PC-9 (cell line): ENCODE data around the gene TAS2R42. TPM values are rescaled to one million over a fixed set of nuclear protein-coding genes. Genes with fewer than 3 reads are reported as not detected.

ENCODE experiments used
- BruUV-seq: library from RNA; stranded (reverse); fragments of 400-500 nt; replicated peaks from 2 replicates; lab custom pipeline; 2021; lab: Mats Ljungman, UMichigan
- CTCF ChIA-PET: fragments of 300-600 bp; sonication (Branson Sonifier 250); formaldehyde crosslinking; loops from one replicate; lab custom pipeline; 2022; ENCODE audit warnings: antibody characterized with exemption; lab: Charles Lee
- POLR2A ChIA-PET: fragments of 300-600 bp; sonication (Branson Sonifier 250); formaldehyde crosslinking; loops from one replicate; lab custom pipeline; 2022; ENCODE audit warnings: antibody characterized with exemption; ENCODE audit not compliant: unreplicated experiment; lab: Charles Lee
- DNase-seq, 2 experiments: peaks; one replicate each; pipeline versions ENCODE4 v3.0.0 to v3.0.0-alpha.2; 2015 to 2022; ENCODE audit warnings: mixed read lengths in 1 of 2
- H2AFZ ChIP-seq: fragments of 200-600 bp; sonication (generic); 2 replicates; pipeline ENCODE4 v1.8.1; 2017; ENCODE audit warnings: antibody characterized with exemption
- H3F3A ChIP-seq: fragments of 200-600 bp; sonication (generic); 2 replicates; pipeline ENCODE4 v1.8.1; 2017; ENCODE audit warnings: antibody characterized with exemption, mild to moderate bottlenecking, low read depth; ENCODE audit not compliant: insufficient read depth
- H3K27ac ChIP-seq: fragments of 200-600 bp; sonication (generic); 2 replicates; pipeline ENCODE4 v1.6.1; 2016; ENCODE audit warnings: mixed run types
- H3K27me3 ChIP-seq: fragments of 200-600 bp; sonication (generic); 2 replicates; pipeline ENCODE4 v1.6.1; 2016; ENCODE audit warnings: low read depth, mixed run types; ENCODE audit not compliant: insufficient read depth
- H3K36me3 ChIP-seq: fragments of 200-600 bp; sonication (generic); 2 replicates; pipeline ENCODE4 v1.6.1; 2016; ENCODE audit warnings: low read depth, mixed run types
- H3K4me1 ChIP-seq: fragments of 200-600 bp; sonication (generic); replicated peaks from 2 replicates; pipeline ENCODE4 v1.6.1; 2016; ENCODE audit warnings: mixed run types; ENCODE audit not compliant: insufficient read depth
- H3K4me2 ChIP-seq: fragments of 200-600 bp; sonication (generic); 2 replicates; pipeline ENCODE4 v1.6.1; 2017; ENCODE audit warnings: mixed run types
- H3K4me3 ChIP-seq: fragments of 200-600 bp; sonication (generic); 2 replicates; pipeline ENCODE4 v1.6.1; 2016; ENCODE audit warnings: mixed run types
- H3K79me2 ChIP-seq: fragments of 200-600 bp; sonication (generic); 2 replicates; pipeline ENCODE4 v1.6.1; 2017; ENCODE audit warnings: low read depth, mixed run types
- H3K9me2 ChIP-seq: fragments of 200-600 bp; sonication (generic); 2 replicates; pipeline ENCODE4 v1.8.1; 2017; ENCODE audit warnings: mild to moderate bottlenecking; ENCODE audit not compliant: insufficient read depth
- H3K9me3 ChIP-seq: fragments of 200-600 bp; sonication (generic); 2 replicates; pipeline ENCODE4 v1.8.1; 2016; ENCODE audit warnings: low read depth; ENCODE audit not compliant: insufficient read depth
- H4K20me1 ChIP-seq: fragments of 200-600 bp; sonication (generic); 2 replicates; pipeline ENCODE4 v1.8.1; 2017; ENCODE audit not compliant: insufficient read depth
- CTCF ChIP-seq: fragments of 200-600 bp; sonication (generic); conservative IDR thresholded peaks from 2 replicates; pipeline ENCODE4 v1.6.1; 2017; ENCODE audit warnings: mixed run types, antibody characterized with exemption, mild to moderate bottlenecking, moderate library complexity
- EZH2 ChIP-seq: fragments of 200-600 bp; sonication (generic); IDR thresholded peaks from 2 replicates; pipeline ENCODE4 v1.8.0; 2017; ENCODE audit warnings: antibody characterized with exemption, low read depth
- intact Hi-C: fragments of 100-400 bp; cut with micrococcal nuclease; formaldehyde crosslinking; loops from one replicate; pipeline ENCODE4 v1.10.0; 2022; ENCODE audit not compliant: unreplicated experiment
- total RNA-seq: library from RNA; stranded (reverse); gene quantifications from 2 replicates; pipeline ENCODE4 v1.2.3, GENCODE V29; 2021

The TAS2R42 gene
- total RNA-seq, 1 experiment from 2014 or later, result not detected

- intact Hi-C loops, result no loop called here
- CTCF ChIA-PET, result no interaction called here
Measured at GRCh38 chr12:11164384-11164783, 22.4 kb downstream of the TAS2R42 start.

GRCh38 chr12:11162502-11162901 is 24.2 kb downstream of the TAS2R42 start:
- H2AFZ ChIP-seq, result no peak overlapping the region
- H3K9me3 ChIP-seq, result no peaks in the 10 kb centered on the region
- no peak overlapping the region for H3K4me2 ChIP-seq
- BruUV-seq, result no TSS peak
- H3F3A ChIP-seq, result no peaks in the 10 kb centered on the region
- ChIA-PET CTCF (no interaction called here), POLR2A (no interaction called here)
- H3K27me3 ChIP-seq, result no peaks in the 10 kb centered on the region
- DNase-seq, result no peak
- no peaks in the 10 kb centered on the region for H3K36me3 ChIP-seq
- H3K4me3 ChIP-seq, result no peak overlapping the region
- intact Hi-C loops, result no loop called here
- peaks cover 16% of the 10 kb centered on the region; the same call in 1 of the 2 replicates for H3K79me2 ChIP-seq
- H3K4me1 ChIP-seq, result no peaks in the 10 kb centered on the region
- H3K27ac ChIP-seq, result no peak overlapping the region
- no peak for TF ChIP-seq EZH2
- H4K20me1 ChIP-seq, result no peaks in the 10 kb centered on the region
- no peaks in the 10 kb centered on the region for H3K9me2 ChIP-seq

More at GRCh38 chr12:11164384-11164783, 22.4 kb downstream of the TAS2R42 start:
- POLR2A ChIA-PET, result no interaction called here
- Histone ChIP-seq H3K27me3 (no peaks in the 10 kb centered on the region), H3K9me3 (no peaks in the 10 kb centered on the region), H3F3A (no peaks in the 10 kb centered on the region), H3K4me1 (no peaks in the 10 kb centered on the region), H2AFZ (no peak overlapping the region), H3K79me2 (peaks cover 28% of the 10 kb centered on the region), H3K4me2 (no peak overlapping the region), H4K20me1 (no peaks in the 10 kb centered on the region), H3K9me2 (no peaks in the 10 kb centered on the region), H3K36me3 (no peaks in the 10 kb centered on the region), H3K27ac (no peak overlapping the region), H3K4me3 (no peak overlapping the region)
- TF ChIP-seq CTCF (no peak), EZH2 (no peak)
- BruUV-seq, result no TSS peak
- no peak for DNase-seq

- no TSS peak for BruUV-seq
- H3K36me3 ChIP-seq, result no peaks in the 10 kb centered on the region
- POLR2A ChIA-PET, result interaction anchor here (0.6 kb wide), 1 partner anchor 35 kb away, joined by 3 read pairs; no protein-coding TSS in a partner anchor
Measured at GRCh38 chr12:11158885-11159444, 27.8 kb downstream of the TAS2R42 start.

More at GRCh38 chr12:11158885-11159444, 27.8 kb downstream of the TAS2R42 start:
- no peak overlapping the region for H3K27ac ChIP-seq
- H3K9me3 ChIP-seq, result no peaks in the 10 kb centered on the region
- H3K4me3 ChIP-seq, result no peak overlapping the region
- no peaks in the 10 kb centered on the region for H4K20me1 ChIP-seq
- intact Hi-C loops, result no loop called here
- no peak overlapping the region for H2AFZ ChIP-seq
- DNase-seq, result no peak
- TF ChIP-seq CTCF (no peak), EZH2 (no peak)
- 0 out of 2 replicates have a peak, but pooled peaks cover 10% of the 10 kb centered on the region for H3K79me2 ChIP-seq
- H3K4me1 ChIP-seq, result no peaks in the 10 kb centered on the region
- no peaks in the 10 kb centered on the region for H3K27me3 ChIP-seq
- H3F3A ChIP-seq, result no peaks in the 10 kb centered on the region
- H3K9me2 ChIP-seq, result no peaks in the 10 kb centered on the region
- CTCF ChIA-PET, result no interaction called here
- no peak overlapping the region for H3K4me2 ChIP-seq
